T-helper 22 cell (primary cell): ENCODE results near the gene PRKCD.

Experiments used
- DNase-seq: peaks from one replicate; pipeline ENCODE4 v3.0.0-alpha.2; 2020; ENCODE audit warnings: low read depth

The PRKCD gene

GRCh38 chr3:53170325-53171063 lies 9.5 kb downstream of the PRKCD start:
- no peak for DNase-seq

GRCh38 chr3:53171064-53171418 lies 10.0 kb downstream of the PRKCD start:
- no peak for DNase-seq

DNA sequence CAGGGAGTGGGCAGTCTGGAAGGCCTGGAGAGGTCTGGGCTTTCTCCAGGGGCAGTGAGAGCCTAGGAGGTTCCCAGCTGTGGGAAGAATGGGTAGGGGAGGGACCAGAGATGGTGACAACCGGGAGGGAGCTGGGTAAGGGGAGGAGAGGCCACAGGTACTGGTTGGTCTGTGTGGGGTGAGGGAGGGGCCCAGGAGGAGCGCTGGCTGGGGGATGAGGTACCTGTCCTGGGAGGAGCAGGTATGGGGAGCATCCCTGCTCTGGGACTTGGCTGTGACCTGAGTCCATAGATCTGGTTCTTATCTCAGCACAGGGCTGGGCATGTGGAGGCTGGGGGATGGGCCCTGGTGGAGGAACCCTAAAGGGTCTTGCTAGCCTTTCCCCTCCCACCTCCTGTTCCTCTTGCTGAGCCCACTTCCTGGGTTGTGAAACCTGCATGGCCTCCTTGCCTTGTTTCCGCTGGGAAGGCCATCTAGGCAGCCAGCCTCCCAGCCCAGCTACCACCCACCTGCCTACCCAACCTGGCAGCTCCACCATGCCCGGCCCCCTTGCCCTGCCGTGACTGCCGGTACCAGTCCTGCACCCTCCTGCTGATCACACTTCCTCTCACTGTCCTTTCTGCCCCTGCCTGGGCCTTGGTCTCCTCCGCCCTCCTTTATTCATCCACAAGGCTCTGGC lies 11.0 kb downstream of the PRKCD start:
- DNase-seq = no peak

DNA sequence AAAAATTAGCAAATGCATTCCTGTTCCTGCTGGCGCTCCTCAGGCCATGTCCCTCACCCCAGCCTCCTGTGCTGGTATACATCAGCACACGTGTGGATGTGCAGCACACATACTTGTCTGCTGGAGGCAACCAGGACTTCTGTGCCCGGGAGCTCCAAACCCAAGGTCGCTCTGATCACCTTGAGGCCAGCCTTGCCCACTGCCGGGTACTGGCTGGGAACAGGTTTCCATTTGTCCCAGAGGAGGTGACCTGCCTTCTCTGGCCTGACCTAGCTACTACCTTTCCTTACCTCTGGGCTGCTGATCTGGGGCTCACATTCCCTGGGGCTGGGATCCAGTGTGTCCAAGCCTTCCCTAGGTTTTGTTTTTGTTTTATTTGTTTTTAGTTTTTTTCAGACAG lies 12.1 kb downstream of the PRKCD start:
- DNase-seq = no peak

DNA sequence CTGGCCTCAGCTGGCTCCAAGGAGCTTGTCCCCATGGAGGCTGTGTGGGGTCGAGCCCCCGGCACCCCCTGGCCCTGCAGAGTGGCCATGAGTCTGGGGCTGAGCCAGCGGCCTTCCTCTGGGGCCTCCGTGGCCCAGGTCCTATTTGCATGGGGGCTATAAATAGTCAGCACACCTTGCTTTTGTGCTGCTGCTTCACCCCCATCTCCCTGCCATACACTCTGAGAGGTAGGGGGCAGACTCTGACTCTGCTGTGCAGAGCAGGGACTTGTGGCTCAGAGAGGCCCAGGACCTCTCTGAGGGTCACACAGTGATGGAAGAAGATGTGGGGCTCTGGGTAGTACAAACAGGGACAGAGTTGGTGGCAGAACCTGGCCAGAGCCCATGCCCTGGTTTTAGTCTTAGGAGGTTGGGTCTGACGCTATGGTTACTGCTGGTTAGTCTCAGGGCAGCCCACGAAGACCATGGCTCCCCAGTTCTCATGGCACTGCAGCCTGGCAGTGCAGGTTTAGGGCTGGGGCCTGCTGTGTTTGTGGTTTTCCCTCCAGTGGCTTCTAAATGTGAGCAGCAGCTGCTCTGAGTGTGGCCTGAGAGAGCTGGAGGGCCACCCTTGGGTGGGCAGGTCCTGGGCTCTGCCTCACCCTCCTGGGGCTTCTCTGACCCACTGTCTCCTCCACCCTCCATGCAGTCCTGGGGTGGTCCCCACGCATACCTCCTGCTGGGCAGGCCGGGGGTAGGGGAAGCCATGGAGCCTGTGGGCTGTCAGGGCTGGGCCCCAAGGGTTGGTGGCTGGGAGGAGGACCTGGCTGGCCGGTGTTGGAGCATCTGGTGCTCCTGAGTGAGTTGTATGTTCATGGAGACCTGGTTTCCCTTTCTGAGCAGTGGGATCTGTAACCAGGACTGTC lies 13.6 kb downstream of the PRKCD start:
- DNase-seq = no peak

- DNase-seq = no peak
These were observed 14.9 kb downstream of the PRKCD start for GRCh38 chr3:53175613-53176540.

DNA sequence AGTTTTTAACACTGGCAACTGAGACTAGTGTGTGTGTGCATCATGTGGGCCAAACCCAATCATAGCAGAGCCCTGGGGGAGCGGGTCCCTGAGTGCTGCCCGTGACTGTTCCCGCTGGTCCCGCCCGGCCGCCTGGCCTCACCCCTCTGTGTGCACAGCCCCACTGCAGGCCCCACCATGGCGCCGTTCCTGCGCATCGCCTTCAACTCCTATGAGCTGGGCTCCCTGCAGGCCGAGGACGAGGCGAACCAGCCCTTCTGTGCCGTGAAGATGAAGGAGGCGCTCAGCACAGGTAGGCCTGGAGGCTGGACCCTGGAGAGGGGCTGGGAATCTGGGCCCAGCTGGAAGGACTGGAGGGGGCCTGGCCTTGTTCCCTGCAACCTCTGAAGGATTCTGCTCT lies 17.2 kb downstream of the PRKCD start:
- DNase-seq = no peak

DNA sequence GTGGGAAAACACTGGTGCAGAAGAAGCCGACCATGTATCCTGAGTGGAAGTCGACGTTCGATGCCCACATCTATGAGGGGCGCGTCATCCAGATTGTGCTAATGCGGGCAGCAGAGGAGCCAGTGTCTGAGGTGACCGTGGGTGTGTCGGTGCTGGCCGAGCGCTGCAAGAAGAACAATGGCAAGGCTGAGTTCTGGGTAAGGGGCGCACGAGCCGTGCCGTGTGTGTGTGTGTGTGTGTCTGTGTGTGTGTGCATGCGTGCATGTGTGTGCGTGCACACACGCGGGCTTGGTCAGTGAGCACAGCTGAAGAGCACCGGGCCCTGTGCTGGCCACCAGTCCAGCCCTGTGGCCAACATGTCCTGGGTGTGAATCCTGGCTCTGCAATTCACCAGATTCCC lies 18.6 kb downstream of the PRKCD start:
- no peak for DNase-seq

GRCh38 chr3:53180305-53181023 lies 19.5 kb downstream of the PRKCD start:
- no peak for DNase-seq

GRCh38 chr3:53181024-53181371 lies 20.0 kb downstream of the PRKCD start:
- no peak for DNase-seq

DNA sequence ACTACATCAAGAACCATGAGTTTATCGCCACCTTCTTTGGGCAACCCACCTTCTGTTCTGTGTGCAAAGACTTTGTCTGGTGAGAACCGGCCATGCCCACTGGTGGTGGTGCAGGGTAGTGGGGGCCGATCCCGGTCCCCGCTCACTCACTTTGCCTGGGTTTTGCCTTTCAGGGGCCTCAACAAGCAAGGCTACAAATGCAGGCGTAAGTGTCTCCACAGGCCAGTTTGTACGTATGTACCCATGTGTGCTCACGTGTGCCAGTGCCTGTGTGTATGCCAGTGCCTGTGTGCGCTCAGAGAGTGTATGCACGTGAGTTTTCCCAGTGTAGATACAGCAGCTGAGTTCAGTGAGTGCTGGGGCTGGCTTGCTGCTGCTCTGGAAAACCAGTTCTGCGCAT lies 20.5 kb downstream of the PRKCD start:
- no peak for DNase-seq

DNA sequence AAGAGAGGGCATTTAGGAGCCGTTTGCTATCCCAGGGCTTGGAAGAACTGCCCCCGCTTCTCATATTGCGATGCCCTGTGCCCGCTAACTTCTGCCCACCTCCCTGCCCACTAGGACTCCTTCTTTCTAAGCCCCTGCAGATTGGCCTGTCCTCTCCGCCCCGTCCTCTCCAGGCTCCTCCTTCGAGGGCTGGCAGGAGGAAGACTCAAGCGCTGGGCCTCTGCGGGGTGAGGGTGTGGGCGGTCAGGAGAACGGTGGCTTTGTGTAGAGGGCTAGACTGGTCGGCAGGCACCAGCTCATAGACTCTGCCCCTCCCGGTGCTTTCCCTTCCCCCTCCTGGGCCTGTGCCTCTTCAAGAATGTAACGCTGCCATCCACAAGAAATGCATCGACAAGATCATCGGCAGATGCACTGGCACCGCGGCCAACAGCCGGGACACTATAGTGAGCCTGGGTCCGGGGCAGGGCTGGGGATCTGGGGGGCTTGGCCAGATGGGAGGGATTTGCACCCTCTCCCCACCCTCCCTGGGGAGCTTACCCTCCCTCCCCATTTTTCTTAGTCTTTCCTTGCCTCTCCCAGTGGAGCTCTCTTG lies 21.9 kb downstream of the PRKCD start:
- no peak for DNase-seq

GRCh38 chr3:53183514-53183913 lies 22.5 kb downstream of the PRKCD start:
- DNase-seq = no peak

GRCh38 chr3:53184701-53185100 lies 23.7 kb downstream of the PRKCD start:
- DNase-seq = no peak

GRCh38 chr3:53185761-53186465 lies 24.9 kb downstream of the PRKCD start:
- no peak for DNase-seq

DNA sequence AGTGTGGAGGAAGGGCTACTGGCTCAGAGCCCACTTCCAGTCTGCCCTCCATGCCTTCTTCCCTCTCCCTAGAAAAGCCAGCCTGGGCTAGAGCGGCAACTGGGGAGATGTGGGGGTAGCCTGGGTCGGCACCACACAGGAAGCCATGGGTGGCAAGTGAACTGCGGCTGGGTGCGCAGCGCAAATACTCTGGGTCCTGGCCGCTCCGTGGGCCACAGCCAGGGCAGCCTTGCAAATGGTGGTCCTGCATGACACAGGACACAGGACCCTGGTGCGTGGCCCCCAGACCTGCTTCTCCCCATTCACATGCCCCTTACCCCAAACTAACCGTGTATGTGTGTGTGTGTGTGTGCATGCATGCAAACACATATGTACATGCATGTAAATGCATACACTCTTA lies 25.7 kb downstream of the PRKCD start:
- DNase-seq = no peak

DNA sequence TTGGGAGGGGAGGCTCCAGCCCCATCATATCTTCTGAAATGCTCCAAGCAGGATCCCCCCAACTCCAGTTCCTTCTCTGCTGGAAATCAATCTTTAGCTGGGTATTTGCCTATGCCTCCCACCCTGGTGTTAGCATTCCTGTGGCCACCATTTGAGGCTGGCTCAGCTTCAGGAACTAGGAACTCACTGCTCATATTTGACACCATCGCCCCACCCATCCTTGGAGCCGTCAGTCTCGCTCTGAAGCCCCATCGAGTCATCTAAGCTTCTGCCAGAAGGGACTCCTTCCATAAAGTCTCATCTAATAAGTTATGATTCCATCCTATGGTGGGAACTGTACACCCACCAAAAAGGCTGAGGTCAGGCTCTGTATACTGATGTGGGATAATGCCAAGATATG lies 26.4 kb downstream of the PRKCD start:
- DNase-seq = no peak

DNA sequence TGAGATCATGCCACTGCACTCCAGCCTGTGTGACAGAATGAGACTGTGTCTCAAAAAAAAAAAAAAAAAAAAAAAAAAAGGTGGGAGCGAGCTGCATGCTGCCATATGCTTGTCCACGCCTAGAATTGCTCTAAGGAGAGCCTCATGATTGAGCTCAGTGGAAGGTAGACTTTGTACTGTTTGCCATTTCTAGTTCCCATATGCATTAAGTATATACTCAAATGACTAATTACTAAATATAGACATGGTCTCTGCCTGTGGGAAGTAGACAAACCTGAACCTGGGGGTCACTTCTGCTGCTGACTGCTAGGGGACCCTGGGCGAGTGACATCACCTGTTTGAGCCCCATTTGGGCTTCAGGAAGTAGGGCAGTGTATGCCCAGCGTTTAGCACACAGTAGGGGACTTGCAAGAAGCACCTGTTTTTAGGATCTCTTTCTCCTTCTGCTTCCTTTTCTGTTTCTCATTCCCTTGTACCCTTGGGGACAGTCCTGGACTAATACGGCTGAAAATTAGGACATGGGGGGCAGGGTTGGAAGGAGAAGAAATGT lies 27.2 kb downstream of the PRKCD start:
- DNase-seq = no peak

- no peak for DNase-seq
These were observed 27.7 kb downstream of the PRKCD start for GRCh38 chr3:53188720-53189119.

DNA sequence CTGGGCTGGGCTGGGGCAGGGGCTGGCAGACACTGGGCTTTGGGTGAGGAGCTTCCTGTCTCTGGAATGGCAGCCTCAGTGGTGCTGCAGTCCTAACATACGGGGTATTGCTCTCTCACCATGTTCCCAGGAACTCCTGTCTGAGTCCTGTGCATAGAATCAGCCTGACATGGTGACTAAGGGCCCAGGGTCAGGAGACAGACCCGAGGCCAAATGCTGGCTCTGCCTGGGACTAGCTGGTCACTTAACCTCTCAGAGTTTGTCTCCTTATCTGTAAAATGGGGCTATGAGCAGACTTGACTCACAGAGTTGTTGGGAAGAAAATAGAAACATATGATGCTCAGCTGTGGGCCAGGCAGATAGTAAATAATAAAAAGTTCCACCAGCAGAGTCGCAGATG lies 28.3 kb downstream of the PRKCD start:
- DNase-seq = no peak
